Posterior cingulate gyrus (tissue), 11 donors: ENCODE data around the gene MOB2.

Source experiments
- DNase-seq, 10 donors: peaks; one replicate each; pipeline versions ENCODE4 v3.0.0 to v3.0.0-alpha.2; 2020 to 2021; ENCODE audit warnings: mixed read lengths in 3 of 10
- intact Hi-C: fragments of 100-400 bp; cut with DNase I; formaldehyde crosslinking; loops from one replicate; pipeline ENCODE4 v1.15.1; 2023

The MOB2 gene

GRCh38 chr11:1494650-1495049 lies 8.1 kb upstream of the MOB2 start:
- DNase-seq = no peak
- intact Hi-C loops = no loop called here

- intact Hi-C loops = no loop called here
- DNase-seq = peak in 1 of 10 donors; percentile 1
Measured at GRCh38 chr11:1493650-1494244, 7.2 kb upstream of the MOB2 start.

- no peak for DNase-seq
- intact Hi-C loops = no loop called here
Measured at GRCh38 chr11:1491379-1491778, 4.8 kb upstream of the MOB2 start.

DNA sequence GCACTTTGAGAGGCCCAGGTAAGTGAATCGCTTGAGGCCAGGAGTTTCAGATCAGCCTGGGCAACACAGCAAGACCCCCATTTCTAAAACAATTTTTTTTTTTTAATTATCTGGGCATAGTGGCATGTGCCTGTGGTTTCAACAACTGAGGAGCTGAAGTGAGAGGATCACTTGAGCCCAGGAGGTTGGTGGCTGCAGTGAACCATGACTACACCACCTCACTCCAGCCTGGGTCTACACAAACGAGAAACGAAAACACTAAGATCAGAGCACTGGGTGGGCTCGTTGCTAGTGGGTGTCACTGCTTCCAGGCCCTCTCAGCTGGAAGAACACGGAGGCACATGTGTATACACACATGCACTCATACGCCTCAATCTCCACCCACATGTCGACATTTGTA lies 4.1 kb upstream of the MOB2 start:
- intact Hi-C loops = no loop called here
- DNase-seq = peak in 2 of 10 donors; percentile 3 to 38

GRCh38 chr11:1488575-1489180 lies 2.1 kb upstream of the MOB2 start:
- intact Hi-C loops = no loop called here
- peak in 5 of 10 donors; percentile 5 to 78 (median 50) for DNase-seq

GRCh38 chr11:1487851-1488574 lies 1.4 kb upstream of the MOB2 start:
- intact Hi-C loops = no loop called here
- DNase-seq = peak in 5 of 10 donors; percentile 6 to 75 (median 43)

DNA sequence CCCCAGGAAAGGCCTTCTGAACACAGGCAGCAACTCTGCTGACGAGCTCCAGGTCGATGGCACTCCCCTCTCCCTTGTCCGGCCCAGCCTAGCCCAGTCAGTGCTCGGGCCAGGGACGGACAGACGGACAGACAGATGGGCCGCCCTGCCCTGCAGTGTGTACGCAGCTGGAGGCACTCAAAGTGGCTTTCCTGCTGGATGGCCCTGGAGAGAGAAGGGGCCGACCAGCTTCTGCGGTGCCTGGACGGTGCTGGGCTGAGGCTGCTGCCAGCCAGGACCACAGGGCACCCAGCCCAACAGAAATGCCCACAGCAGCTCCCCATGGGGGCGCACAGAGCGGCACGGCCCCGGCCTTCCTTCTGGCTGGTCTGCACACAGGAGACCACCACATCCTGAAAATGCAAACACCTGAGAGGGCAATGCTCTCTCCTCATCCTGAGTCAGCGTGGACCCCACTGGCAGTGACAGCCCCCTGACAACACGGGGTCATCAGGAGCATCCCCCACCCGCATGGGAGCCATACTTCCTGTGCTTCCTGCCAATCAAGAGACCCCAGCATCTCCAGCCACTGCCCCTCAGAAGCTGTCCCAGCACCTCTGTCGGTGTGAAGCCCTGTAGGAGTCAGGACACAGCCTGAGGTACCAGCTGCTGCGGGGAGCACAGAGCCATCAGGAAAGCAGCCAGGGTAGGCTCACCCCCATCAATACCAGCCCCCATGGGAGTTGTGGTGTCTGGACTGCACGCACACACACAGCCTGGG lies 692 bp upstream of the MOB2 start:
- DNase-seq = peak in 5 of 10 donors; percentile 6 to 78 (median 53)
- intact Hi-C loops = no loop called here

DNA sequence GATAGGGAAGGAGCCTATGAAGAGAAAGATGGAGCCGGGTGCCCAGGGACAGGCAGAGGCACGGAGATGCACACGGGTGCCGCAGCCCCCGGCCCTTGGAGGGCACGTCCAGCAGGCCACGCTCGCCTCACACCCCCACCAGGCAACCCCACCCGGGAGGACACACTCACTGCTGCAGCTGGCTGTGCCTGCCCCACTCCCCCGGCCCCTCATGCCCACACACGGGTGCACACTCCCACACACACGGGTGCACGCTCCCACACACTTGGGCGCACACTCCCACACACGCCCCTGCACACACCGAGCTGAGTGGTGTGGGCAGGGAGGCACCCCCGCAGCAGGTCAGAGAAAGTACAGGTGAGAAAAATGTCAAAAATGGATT lies 1.1 kb downstream of the MOB2 start:
- DNase-seq = peak in 4 of 10 donors; percentile 14 to 81 (median 52)
- intact Hi-C loops = no loop called here

- DNase-seq = peak in 5 of 10 donors; percentile 5 to 69 (median 55)
- intact Hi-C loops = no loop called here
Measured at GRCh38 chr11:1484695-1485503, 1.7 kb downstream of the MOB2 start.

GRCh38 chr11:1484061-1484671 lies 2.4 kb downstream of the MOB2 start:
- intact Hi-C loops = no loop called here
- peak in 5 of 10 donors; percentile 3 to 76 (median 61) for DNase-seq

- intact Hi-C loops = no loop called here
- DNase-seq = peak in 2 of 10 donors; percentile 47 to 61
Measured at GRCh38 chr11:1483445-1483961, 3.1 kb downstream of the MOB2 start.

DNA sequence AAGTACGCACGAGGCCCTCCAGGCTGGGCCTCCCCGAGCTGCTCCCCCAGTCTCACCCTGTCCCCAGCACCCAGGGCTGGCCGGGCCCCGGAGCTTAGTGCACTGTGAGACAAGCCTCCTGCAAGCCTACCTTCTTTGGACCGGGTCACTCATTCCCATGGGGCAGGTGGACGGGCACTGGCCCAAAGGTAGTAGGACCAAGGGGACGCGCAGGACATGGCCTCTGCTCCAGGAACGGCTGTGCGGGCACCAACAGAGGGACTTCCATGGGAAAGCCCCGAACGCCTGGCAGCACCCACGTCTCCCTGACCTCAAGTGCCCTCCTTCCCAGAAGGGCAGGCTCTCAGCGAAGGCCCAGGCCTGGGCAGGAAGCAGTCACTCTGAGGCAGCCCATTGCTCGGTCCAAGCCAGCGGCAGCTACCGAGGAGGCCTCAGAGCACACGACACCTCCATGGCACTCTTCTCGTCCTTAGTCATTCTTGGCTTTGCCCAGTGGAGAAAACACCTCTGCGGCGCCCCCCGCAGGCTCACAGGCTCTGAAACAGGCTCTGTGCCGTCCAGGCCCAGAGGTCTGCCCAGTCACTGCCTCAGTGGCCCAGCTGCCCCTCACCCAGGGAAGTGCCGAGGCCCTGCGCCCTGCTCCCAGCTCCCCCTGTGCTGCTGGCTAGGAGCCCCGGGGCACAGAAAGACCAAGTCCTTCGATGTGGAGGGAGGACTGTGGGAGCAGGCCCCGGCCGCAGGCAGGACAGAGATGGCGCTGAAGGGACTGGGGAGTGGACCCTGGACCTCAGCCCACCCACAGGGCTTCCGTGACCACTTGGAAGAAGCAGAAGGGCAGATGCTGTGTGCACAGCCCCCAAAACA lies 3.8 kb downstream of the MOB2 start:
- intact Hi-C loops = no loop called here
- peak in 5 of 10 donors; percentile 5 to 77 (median 55) for DNase-seq

GRCh38 chr11:1481861-1482441 lies 4.6 kb downstream of the MOB2 start:
- DNase-seq = peak in 5 of 10 donors; percentile 5 to 65 (median 37)
- intact Hi-C loops = no loop called here

DNA sequence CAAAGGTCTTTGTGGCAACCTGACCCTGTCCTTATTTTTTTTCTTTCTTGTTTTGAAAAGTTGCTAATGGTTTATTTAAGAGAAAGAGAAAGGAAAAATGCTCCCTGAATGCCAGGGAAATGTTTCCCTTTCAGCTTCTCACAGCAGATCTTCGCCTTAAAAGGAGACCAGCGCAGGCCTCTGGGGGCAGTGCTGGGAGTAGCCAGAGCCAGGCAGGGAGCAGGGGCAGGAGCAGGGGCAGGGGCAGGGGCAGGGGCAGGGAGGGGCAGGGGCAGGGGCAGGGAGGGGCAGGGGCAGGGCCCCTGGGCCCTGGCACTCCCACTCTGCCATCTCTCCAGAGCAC lies 5.1 kb downstream of the MOB2 start:
- intact Hi-C loops = no loop called here
- peak in 3 of 10 donors; percentile 5 to 77 (median 11) for DNase-seq

- intact Hi-C loops = no loop called here
- DNase-seq = peak in 5 of 10 donors; percentile 4 to 74 (median 58)
Measured at GRCh38 chr11:1480555-1481482, 5.8 kb downstream of the MOB2 start.

DNA sequence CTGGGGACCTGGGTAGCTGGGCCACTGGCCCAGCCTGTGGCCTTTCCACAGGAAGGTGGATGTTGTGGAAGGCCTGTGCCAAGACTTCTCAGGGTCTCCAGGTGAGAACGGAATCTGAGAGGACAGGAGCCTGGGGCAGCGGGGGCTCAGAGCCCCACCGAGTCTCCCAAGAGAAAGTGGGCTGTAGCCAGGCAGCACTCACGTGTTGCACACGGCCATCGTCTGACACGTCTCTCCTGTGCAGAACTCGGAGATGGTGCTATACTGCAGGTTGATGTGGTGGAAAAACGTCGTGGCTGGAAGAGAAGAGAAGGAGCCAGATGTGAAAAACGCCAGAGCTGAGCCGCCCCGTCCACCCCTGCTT lies 6.4 kb downstream of the MOB2 start:
- peak in 2 of 10 donors; percentile 10 to 31 for DNase-seq
- intact Hi-C loops = no loop called here

GRCh38 chr11:1479678-1480118 lies 6.9 kb downstream of the MOB2 start:
- peak in 4 of 10 donors; percentile 10 to 74 (median 37) for DNase-seq
- intact Hi-C loops = no loop called here
